Measurements from ENCODE around the gene CALML5. TPM values are rescaled to one million over a fixed set of nuclear protein-coding genes. Genes with fewer than 3 reads are reported as not detected.

CALML5 gene
- total RNA-seq, 1 donor from 2014 or later = not detected

DNA sequence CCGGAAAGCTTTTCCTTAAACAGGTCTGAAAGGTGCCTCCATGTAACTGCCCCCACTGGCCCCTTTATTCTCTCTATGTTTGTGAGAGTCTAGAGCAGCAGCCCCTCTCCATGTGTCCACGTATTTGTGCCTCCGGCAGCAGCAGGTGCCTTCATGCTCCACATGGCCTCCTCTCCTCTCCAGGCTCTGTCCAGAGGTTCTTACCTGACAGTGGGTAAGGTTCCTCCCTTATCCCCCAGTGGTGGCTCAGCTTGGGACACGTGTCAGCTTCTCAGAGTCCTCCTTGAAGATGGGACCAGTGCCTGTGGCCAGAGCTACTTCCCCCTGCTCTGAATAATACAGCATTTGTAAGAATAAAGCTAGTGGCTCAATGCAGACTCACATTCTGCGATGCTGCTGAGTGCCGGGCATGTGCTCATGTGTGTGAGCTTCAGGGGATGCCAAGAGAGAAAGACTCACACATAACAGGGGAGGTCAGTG, 33.3 kb upstream of the CALML5 start:
- intact Hi-C loops (cut with micrococcal nuclease) = no loop called here
- Histone ChIP-seq H3K27ac (replicated peaks) (no peak overlapping the region), H3K9me3 (replicated peaks) (no peaks in the 10 kb centered on the region), H3K36me3 (no peaks in the 10 kb centered on the region), H3K27me3 (ENCODE audit: low read depth) (no peaks in the 10 kb centered on the region), H3K4me1 (peaks cover 11% of the 10 kb centered on the region), H3K4me3 (no peak overlapping the region)
- DNase-seq = no peak
- TF ChIP-seq, protein P1, sequence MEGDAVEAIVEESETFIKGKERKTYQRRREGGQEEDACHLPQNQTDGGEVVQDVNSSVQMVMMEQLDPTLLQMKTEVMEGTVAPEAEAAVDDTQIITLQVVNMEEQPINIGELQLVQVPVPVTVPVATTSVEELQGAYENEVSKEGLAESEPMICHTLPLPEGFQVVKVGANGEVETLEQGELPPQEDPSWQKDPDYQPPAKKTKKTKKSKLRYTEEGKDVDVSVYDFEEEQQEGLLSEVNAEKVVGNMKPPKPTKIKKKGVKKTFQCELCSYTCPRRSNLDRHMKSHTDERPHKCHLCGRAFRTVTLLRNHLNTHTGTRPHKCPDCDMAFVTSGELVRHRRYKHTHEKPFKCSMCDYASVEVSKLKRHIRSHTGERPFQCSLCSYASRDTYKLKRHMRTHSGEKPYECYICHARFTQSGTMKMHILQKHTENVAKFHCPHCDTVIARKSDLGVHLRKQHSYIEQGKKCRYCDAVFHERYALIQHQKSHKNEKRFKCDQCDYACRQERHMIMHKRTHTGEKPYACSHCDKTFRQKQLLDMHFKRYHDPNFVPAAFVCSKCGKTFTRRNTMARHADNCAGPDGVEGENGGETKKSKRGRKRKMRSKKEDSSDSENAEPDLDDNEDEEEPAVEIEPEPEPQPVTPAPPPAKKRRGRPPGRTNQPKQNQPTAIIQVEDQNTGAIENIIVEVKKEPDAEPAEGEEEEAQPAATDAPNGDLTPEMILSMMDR (IDR thresholded peaks at IDR 0.05; ENCODE audit: borderline replicate concordance) = no peak

DNA sequence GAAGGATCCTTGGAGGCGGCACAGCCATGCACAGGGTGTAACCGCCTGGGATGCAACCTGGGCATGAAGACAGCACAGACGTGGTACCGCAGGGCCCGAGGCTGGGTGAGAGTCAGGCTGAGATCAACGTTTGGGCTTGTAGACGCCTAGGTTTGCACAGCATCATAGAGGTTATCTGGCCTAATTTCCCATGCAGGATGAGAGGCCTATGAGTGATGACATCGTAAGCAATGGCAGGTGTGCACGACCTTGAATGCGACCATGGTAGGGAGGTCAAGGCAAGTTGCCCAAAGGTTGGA, 32.9 kb upstream of the CALML5 start:
- DNase-seq = no peak
- no peak overlapping the region for H3K4me3 ChIP-seq
- intact Hi-C loops (cut with micrococcal nuclease) = no loop called here
- peaks cover 11% of the 10 kb centered on the region for H3K4me1 ChIP-seq
- H3K27ac ChIP-seq (replicated peaks) = no peak overlapping the region
- no peaks in the 10 kb centered on the region for H3K36me3 ChIP-seq
- TF ChIP-seq, protein P1 (IDR thresholded peaks at IDR 0.05; ENCODE audit: borderline replicate concordance) = no peak
- no peaks in the 10 kb centered on the region for H3K27me3 ChIP-seq (ENCODE audit: low read depth)
- H3K9me3 ChIP-seq (replicated peaks) = no peaks in the 10 kb centered on the region

DNA sequence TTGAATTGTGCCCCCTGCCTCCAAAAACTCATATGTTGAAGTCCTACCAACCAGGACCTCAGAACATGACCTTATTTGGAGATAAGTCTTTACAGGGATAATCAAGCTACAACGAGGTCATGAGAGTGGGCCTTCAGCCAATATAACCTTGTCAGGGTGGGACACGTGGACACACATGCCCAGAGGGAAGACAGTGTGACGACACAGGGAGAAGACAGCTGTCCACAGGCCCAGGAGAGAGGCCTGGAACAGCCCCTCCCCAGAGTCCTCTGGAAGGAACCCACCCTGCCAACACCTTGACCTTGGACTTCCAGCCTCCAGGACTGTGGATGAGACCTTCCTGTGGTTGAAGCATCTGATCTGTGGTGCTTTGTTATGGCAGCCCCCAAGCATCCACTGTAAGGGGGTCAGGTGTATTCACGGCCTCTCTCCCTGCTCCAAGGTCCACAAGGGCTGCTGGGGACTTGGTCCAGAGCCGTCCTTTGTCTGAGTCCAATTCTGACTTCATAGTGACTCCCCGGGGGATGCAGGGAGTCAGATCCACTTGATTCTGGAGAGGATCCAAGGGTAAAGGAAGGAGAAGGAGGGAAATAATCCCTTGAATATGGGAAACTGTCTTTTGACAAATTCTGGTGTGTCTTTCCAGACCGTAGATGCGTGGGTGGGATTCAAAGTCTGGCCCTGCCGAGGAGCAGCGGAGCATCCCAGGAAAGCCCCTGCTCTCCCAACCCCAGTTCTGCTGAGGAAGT, 32.4 kb upstream of the CALML5 start:
- H3K4me1 ChIP-seq = peaks cover 11% of the 10 kb centered on the region
- DNase-seq = no peak
- H3K27ac ChIP-seq (replicated peaks) = no peak overlapping the region
- no peak overlapping the region for H3K4me3 ChIP-seq
- no peaks in the 10 kb centered on the region for H3K27me3 ChIP-seq (ENCODE audit: low read depth)
- intact Hi-C loops (cut with micrococcal nuclease) = no loop called here
- H3K9me3 ChIP-seq (replicated peaks) = no peaks in the 10 kb centered on the region
- TF ChIP-seq, protein P1 (IDR thresholded peaks at IDR 0.05; ENCODE audit: borderline replicate concordance) = no peak
- H3K36me3 ChIP-seq = no peaks in the 10 kb centered on the region

DNA sequence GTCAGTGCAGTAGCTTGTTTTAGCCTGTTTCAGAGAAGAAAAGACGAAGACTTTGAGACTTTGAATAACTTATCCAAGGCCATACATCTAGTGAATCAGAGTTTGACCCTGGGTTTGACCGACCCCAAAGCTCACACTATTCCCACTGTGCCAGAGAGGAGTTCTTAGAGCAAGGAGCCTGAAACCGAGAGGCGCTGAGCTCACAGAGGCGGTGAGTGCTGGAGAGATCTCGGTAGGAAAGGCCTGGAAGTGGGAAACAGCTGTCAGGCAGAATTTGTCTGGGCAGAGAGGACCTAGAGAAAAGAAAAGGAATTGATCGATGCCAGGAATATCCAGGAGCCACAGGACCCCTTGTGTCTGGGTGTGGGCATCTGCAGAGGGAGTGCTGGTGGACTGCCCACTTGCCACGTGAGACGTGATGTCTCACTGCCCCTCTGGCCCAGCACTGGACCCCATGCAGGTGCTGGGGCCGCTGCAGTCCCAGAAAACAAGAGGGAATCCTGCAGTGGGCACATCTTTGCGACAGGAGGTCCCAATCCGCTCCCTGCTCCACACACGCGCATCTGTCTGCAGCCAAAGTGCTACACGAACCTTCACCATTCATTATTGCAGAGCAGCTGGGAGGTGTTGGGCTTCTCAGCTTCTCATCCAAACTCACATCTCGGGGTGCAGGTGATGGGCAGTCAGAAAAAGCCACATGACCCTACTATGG, 31.6 kb upstream of the CALML5 start:
- Histone ChIP-seq H3K27ac (replicated peaks) (no peak overlapping the region), H3K27me3 (ENCODE audit: low read depth) (no peaks in the 10 kb centered on the region), H3K4me1 (peaks cover 11% of the 10 kb centered on the region), H3K9me3 (replicated peaks) (no peaks in the 10 kb centered on the region), H3K4me3 (no peak overlapping the region), H3K36me3 (no peaks in the 10 kb centered on the region)
- no peak for DNase-seq
- intact Hi-C loops (cut with micrococcal nuclease) = no loop called here
- TF ChIP-seq, protein P1 (IDR thresholded peaks at IDR 0.05; ENCODE audit: borderline replicate concordance) = no peak

DNA sequence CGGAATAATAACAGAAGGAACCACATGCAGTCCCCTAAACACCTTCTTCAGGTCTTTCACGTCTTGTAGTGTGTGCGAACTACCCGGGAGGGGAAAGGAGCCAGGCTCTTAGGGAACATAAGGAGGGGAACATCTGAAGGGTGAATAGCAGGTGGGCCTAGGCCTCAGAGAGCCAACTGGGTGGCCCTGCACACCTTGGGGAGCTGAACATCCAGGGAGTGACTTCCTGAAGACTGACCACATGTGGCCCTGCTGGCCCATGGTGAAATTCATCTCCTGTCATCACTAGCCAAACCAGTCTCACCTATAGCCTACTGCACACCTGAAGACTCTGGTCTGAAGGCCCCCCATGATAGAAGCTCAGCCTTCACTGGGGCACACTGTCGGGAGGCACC, 31.0 kb upstream of the CALML5 start:
- no peak for DNase-seq

More for the DNA sequence above, 31.0 kb upstream of the CALML5 start:
- Histone ChIP-seq H3K36me3 (no peaks in the 10 kb centered on the region), H3K27me3 (ENCODE audit: low read depth) (no peaks in the 10 kb centered on the region), H3K27ac (replicated peaks) (no peak overlapping the region), H3K4me3 (no peak overlapping the region), H3K4me1 (peaks cover 11% of the 10 kb centered on the region), H3K9me3 (replicated peaks) (no peaks in the 10 kb centered on the region)
- intact Hi-C loops (cut with micrococcal nuclease) = no loop called here
- TF ChIP-seq, protein P1 (IDR thresholded peaks at IDR 0.05; ENCODE audit: borderline replicate concordance) = no peak

All from left ventricle myocardium inferior (tissue), 1 donor.